ENCODE data around the gene PSTPIP1.

Gene PSTPIP1

DNA sequence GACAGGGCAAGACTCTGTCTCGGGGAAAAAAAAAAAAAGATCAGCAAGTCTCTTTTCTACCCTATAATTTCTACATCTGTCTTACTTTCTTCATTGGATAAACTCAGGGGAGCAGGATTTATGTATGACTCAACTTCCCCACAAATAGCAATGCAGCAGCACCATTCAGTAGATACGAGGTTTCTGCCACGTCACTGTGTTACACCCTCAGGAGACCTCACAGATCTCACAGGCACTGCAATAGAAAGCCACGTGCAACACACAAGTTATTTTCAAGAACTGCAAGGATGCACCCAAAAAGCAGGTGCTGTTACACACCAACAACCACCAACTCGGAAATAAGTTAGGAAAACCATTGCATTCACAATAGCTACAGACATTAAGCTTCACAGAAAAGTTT is 45.7 kb downstream of the PSTPIP1 start:
- DNase-seq (ENCODE audit: low read depth in 2 of 3, low spot score in 1 of 3), result no peak

DNA sequence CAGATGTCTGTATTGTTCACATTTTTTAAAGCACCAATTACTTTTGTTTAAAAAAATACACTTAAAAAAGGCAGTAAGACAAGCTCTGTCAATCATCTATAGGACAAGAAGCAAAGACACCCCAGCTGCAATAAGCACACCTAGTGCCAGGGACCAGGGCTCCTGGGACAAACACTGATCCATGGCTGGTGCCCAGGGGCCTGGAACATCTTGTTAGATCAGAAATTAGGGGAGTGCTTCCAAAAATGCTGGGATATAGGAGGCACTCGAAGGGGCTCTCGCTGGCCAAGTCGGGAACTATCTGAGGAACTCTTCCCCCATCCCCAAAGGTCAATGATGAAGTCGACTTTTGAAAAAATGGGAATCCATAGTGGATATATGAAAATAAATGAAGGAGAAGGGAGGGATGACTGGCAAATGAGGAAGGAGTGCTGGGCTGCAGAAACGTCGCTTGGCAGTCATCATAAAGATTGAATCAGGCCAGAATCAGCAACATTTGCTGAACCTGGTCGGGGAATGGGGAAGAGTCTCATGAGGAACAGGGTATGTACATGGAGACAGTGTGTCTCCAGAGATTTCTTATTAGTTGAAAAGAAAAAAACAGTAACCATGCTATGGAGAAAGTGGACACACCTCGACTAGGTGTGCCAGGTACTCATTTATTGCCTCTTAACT is 47.5 kb downstream of the PSTPIP1 start:
- DNase-seq (ENCODE audit: low read depth in 2 of 3, low spot score in 1 of 3), result no peak

DNA sequence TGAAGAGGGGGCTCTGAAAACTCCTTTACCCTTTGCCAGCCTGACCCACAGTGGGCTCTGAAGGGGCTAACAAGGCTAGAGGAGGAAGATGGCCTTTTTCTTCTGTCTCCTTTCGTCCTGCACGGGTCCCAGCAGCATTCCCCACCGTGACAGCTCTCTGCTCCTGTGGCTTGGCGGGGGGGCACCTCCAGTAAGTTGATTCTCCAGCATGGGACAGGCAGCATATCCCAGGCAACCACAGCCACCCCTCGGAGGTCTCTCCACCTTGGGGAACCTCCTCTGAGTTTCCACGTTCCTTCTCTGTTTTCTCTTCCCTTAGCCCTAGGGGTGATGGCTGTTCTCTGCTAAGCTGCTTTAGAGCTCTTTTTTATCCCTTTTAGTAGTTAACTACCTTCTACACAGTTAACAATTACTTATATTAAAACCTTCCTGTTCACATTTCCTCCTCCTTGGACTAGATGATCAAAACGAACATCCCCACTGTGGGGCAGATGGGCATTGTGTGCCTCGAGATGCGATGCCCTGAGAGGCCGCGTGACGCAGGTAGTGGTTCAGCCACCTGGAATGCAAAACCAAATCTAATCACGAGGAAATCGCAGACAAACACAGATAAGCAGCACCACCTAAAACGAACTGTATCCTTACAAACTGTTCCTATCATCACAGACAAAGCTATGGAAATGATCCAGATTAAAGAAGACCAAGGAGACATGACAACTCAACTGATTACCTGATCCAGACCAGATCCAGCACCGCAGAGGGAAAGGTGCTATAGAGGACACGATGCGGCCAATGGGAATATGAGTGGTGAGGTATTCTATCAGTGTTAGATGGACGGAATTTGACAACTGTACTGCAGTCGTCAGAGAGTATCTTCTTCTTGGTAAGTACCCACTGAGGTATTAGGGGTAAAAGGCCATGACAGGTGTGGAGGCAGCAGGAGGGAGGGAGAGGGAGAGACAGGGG is 48.3 kb downstream of the PSTPIP1 start:
- no peak for DNase-seq (ENCODE audit: low read depth in 2 of 3, low spot score in 1 of 3)

GRCh38 chr15:77044228-77045042 is 49.5 kb downstream of the PSTPIP1 start:
- no peak for DNase-seq (ENCODE audit: low read depth in 2 of 3, low spot score in 1 of 3)

GRCh38 chr15:77045985-77046384 is 51.1 kb downstream of the PSTPIP1 start:
- no peak for DNase-seq (ENCODE audit: low read depth in 2 of 3, low spot score in 1 of 3)

GRCh38 chr15:77046704-77047412 is 51.9 kb downstream of the PSTPIP1 start:
- DNase-seq (ENCODE audit: low read depth in 2 of 3, low spot score in 1 of 3), result no peak

DNA sequence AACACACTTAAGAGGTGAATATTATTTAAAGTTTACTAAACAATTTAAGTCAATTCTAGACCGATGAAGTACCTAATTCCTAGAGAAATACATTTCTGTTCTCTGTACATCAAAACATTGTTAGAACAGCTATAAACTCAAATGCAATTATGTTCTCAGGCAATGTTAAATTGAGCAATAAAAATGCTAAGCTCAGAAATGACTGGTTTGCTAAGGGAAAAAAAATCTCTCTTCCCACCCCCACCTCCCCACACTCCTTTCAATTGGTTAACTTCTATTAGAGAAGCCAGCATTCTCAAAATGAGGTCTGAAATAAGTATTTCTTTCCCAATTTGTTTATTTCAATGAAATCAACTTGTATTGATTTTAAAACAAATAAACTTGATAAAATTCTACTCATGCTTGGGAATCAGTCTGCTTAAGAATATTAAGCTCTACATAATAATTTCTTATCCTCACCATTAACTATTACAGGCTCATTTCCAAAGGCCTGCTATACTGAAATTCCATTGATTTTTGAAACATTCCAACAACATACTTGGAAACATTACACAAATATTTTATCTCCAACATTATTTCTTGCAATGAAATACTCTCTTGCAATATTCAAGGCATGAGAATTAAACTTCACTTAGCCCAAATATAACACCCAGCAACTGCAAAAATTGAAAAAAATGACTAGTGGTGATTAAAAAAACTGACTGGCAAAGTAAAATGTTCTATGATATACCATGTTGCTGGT is 53.4 kb downstream of the PSTPIP1 start:
- no peak for DNase-seq (ENCODE audit: low read depth in 2 of 3, low spot score in 1 of 3)

- DNase-seq (ENCODE audit: low read depth in 2 of 3, low spot score in 1 of 3), result no peak
Measured at GRCh38 chr15:77052556-77052955, 57.6 kb downstream of the PSTPIP1 start.

DNA sequence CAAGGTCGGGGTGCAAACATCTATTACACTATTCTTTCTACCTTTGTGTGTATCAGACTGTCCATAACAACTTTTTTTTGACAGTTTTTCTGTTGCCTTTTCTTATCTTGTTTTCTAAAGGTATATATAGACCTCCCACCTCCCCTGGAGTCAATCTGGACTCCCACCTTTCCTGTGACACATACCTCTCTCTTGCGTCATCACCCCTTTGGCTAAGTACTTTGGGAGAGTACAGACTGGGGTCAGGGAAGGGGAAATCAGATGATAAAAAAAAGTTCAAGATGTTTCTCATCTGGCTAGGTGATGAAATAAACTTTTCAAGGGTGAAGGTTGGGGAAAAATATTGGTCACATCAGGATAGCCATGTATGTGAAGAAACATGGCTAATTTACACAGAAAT is 58.8 kb downstream of the PSTPIP1 start:
- no peak for DNase-seq (ENCODE audit: low read depth in 2 of 3, low spot score in 1 of 3)

- DNase-seq (ENCODE audit: low read depth in 2 of 3, low spot score in 1 of 3), result no peak
Measured at GRCh38 chr15:77057072-77057471, 62.1 kb downstream of the PSTPIP1 start.

DNA sequence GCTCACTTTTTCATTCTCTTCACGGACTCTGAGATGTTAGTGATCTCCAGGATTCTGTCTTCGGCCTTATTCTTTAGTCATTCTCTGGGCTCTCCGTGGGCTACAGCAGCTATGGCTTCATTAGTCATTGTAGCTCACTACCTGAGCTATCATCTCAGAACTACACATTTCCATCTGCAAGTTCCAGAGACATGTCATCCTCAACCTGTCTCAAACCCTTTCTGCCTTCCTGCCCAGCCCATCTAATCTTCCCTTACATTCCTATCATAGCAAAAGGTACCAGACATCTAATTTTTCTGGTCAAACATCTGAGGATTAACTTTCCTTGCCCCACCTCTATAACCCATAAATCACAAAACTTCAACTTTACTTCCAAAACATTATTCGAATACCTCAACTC is 62.8 kb downstream of the PSTPIP1 start:
- DNase-seq (ENCODE audit: low read depth in 2 of 3, low spot score in 1 of 3), result no peak

DNA sequence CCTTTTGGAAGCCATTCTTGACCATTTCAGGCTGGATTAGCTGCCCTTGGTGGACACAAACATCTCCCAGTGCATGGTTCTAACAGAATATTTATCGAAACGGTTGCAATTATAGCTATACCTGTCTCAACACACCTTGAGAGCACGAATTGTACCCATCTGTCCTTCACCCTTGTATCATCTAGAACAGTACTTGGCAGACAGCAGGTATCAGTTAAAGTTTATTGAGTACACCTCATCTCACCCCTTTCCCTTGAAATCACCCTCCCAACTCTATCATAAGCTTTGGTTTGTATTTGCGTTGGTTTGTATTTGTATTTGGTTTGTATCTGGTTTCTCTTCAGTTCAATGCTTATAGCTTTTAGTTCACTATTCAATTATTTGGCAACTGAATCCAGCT is 63.5 kb downstream of the PSTPIP1 start:
- DNase-seq (ENCODE audit: low read depth in 2 of 3, low spot score in 1 of 3), result no peak

GRCh38 chr15:77059786-77060361 is 64.9 kb downstream of the PSTPIP1 start:
- no peak for DNase-seq (ENCODE audit: low read depth in 2 of 3, low spot score in 1 of 3)

- DNase-seq (ENCODE audit: low read depth in 2 of 3, low spot score in 1 of 3), result no peak
Measured at GRCh38 chr15:77060546-77060945, 65.6 kb downstream of the PSTPIP1 start.

DNA sequence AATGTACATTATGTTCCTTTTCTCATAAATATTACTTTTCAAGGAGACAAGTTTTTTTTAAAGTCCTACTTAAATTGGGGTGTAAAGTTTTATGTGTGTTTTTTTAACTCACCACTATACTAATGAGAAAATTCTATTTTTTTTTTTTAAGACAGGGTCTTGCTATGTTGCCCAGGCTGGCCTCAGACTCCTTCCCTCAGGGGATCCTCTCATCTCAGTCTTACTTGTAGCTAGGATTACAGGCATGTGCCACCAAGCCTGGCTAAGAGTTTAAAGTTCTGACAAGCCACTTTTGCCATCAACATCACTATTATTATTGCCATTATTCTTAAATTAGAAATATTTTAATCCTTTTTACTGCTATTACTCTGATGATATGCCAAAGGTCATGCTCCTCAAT is 68.3 kb downstream of the PSTPIP1 start:
- no peak for DNase-seq (ENCODE audit: low read depth in 2 of 3, low spot score in 1 of 3)

GRCh38 chr15:77064063-77064462 is 69.1 kb downstream of the PSTPIP1 start:
- no peak for DNase-seq (ENCODE audit: low read depth in 2 of 3, low spot score in 1 of 3)

DNA sequence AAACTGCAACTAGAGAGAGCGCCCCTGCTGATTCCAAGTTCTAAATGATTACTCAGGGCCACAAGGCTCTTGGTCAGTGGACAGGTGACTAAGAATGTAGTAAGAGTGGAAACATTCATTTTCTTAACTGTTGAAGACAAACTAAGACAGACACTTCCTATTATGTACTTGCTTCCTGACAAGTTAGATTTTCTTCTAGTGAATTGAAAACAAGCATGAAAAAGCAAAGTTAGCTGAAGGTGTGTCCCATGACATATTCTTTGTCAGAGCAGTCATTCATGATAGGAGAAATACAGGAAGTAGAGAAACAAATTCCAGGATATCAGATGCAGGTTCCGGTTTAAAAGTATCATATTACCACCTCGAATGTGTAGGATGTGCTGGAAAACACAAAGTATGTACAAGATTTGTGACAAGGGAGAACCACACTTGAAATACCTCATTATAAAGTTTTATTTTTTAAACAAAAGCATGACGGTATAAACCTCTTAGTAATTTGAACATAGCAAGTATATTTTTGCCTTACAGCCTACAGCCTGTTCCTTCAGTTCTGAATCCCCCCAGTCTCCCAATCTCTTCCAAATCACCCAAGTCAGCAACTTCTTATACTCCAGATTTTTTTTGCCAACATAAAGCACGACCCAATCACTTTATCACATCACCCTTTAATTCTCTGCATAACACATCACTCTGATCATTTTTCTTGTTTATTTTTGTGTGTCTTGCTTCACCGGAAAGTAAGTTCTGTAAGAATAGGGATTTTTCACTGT is 69.8 kb downstream of the PSTPIP1 start:
- DNase-seq (ENCODE audit: low read depth in 2 of 3, low spot score in 1 of 3), result no peak

- DNase-seq (ENCODE audit: low read depth in 2 of 3, low spot score in 1 of 3), result no peak
Measured at GRCh38 chr15:77066971-77067690, 72.2 kb downstream of the PSTPIP1 start.

Measured in stimulated activated CD4-positive, alpha-beta T cell treated with anti-CD3 and anti-CD28 coated beads, Interleukin-12 subunit alpha, Interleukin-12 subunit beta, amount 100 ng/mL, for 48 hours (primary cell).